Inflammatory macrophage treated with lipopolysaccharide for 1 hour (primary cell): ENCODE measurements around the gene LOXL1.

Experiments used
- DNase-seq, 2 donors: peaks; one replicate each; pipeline ENCODE4 v3.0.0-alpha.2; 2020 to 2022

LOXL1 gene

GRCh38 chr15:73981761-73982221, 55.5 kb downstream of the LOXL1 start:
- peak; percentile 74 to 78 for DNase-seq

GRCh38 chr15:73982222-73982962, 56.1 kb downstream of the LOXL1 start:
- no peak for DNase-seq

GRCh38 chr15:73983211-73983727, 57.0 kb downstream of the LOXL1 start:
- no peak for DNase-seq

- no peak for DNase-seq
These were observed 57.5 kb downstream of the LOXL1 start for GRCh38 chr15:73983773-73984172.

- DNase-seq, result no peak
These were observed 58.1 kb downstream of the LOXL1 start for GRCh38 chr15:73984208-73984979.

DNA sequence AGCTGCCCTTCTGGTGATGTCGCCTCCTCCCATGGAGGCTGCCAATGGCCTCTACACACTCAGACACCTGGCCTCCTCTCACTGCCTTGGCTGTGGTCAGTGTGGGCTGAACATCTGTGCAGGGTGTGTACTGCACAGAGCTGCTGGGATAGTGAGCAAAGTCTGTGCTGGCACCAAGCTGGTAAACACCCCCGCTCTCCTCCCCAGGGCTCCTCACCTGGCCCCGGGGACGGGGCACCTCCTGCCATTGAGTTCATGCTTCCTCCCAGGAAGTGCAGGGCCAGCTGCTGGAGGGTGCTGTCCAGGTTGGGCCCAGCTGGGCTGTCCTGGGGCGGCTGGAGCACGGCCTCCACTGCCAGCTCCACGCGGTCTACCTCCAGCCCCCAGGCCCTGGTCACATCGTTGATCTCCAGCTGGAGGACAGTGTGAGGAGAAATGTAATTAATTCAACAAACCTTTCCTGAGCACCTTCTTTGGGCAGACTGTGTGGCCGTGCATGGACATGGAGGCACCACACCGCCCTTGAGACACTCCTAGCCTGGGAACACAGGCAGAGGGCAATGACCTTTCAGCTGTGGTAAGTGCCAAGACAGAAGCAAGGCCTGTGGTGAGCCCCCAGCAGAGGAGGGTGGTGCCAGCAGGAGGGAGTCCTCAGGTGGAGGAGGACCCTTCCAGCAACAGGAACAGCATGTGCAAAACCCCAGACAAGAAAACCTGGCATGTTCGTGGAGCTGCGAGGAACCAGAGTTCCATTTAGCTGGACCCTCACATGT, 59.0 kb downstream of the LOXL1 start:
- DNase-seq, result no peak

GRCh38 chr15:73986055-73986775, 60.0 kb downstream of the LOXL1 start:
- DNase-seq, result no peak

GRCh38 chr15:73986776-73987056, 60.5 kb downstream of the LOXL1 start:
- no peak for DNase-seq

- DNase-seq, result no peak
These were observed 61.0 kb downstream of the LOXL1 start for GRCh38 chr15:73987250-73987649.

GRCh38 chr15:73987681-73988444, 61.6 kb downstream of the LOXL1 start:
- peak in 1 of 2 donors; percentile 48 for DNase-seq

- no peak for DNase-seq
These were observed 62.2 kb downstream of the LOXL1 start for GRCh38 chr15:73988445-73988969.

GRCh38 chr15:73989001-73989798, 62.9 kb downstream of the LOXL1 start:
- no peak for DNase-seq

DNA sequence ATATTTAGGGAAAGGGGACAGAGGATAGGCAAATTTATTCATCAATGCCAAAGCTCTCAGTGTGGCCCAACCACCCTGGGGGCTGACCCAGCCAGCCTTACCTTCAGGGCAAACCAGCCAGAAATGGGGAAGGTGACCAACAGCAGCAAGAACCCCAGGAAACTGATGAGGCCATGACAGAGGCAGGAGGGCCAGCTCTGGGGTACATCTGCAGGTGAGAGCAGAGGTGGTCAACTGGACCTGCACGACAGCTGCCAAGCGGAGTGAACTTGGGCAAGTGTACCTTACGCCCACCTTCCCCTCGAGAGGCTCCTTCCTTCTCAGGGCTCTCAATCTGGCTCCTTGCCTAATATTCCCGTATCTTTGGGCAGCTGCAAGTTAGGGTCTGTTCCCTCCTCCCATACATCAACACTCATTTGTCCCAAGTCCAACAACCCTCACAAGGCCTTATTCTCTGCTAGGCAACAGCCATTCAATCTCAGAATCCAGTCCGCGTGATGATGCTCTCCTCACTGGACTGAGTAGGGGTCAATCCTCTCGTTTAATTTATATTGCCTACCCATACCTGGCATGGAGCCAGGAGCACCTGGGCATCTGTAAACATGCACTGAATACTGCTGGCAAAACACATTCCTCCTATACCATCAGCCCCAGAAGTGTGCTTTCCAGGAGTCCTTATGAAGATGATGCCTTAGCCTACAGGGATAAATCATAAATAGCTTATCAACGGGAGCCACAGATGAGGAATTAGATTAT, 64.2 kb downstream of the LOXL1 start:
- DNase-seq, result no peak

- no peak for DNase-seq
These were observed 65.0 kb downstream of the LOXL1 start for GRCh38 chr15:73991260-73991659.

DNA sequence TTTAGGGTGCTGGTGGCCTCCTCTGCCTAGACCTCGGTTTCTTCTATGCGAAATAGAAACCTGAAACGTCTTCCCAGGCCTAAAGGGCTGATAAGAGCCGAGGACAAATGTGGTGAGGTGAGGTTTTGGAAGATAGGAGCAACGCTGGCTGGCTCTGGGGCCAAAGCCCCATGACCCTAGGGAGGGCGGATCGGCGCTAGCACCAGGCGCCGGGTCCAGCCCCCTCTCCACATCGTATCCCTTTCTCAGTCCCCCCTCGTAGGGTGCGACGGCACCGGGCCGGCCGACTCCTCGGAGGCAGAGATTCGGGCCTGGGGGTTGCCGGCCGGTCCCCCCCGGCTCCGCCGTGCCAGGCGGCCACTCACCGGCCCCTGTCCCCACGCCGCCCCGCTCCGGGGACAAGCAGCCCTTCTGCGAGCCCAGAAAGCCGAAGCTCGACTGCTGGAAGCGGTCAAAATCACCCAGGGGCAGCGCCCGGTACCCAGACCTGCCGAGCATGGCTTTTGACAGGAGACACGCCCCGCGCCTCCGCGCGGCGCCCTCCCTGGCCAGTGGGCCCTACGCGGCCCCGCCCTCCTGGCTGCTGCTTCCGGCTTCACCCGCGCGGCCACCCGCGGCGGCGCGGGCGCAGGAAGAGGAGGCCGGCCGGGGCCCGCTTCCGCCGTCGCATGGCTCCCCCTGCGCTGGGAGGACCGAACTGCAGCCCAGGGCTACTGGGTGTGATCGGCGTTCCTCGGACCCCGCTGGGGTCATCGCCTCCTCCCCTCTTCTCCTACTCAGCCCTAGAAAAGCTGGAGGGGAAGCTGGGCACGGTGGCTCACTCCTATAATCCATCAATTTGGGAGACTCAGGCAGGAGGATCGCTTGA, 65.7 kb downstream of the LOXL1 start, which contains the start of gene STOML1:
TSS of gene STOML1 (minus strand) at position 570 of the 868 bp plus-strand sequence. CDS start at position 498, 72 bp downstream.
- peak; percentile 91 to 99 for DNase-seq

DNA sequence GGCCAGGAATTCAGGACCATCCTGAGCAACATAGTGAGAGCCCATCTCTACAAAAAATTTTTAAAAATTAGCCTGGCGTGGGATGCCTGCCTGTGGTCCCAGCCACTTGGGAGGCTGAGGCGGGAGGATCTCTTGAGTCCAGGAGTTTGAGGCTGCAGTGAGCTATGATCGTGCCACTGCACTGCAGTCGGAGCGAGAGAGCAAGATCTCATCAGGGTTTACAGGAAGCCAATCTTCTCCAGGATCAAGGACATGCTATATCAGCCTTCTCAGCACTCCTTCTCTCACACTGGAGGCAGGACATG, 66.3 kb downstream of the LOXL1 start:
- no peak for DNase-seq

- no peak for DNase-seq
These were observed 67.1 kb downstream of the LOXL1 start for GRCh38 chr15:73993211-73993994.

GRCh38 chr15:73994413-73994883, 68.2 kb downstream of the LOXL1 start, which contains the start of gene PML:
Gene PML (plus strand): TSS chr15:73994716. CDS start chr15:73994813, 97 bp downstream.
- DNase-seq, result peak; percentile 97 to 98
